Vagina (tissue), 2 donors: ENCODE measurements around the gene SMAD6.

ENCODE experiments used
- CTCF ChIP-seq, 3 experiments: fragments of 450-650 bp in 2 of 3; fragments of 200-600 bp in 1 of 3; sonication (generic) in 1 of 3; IDR thresholded peaks; one replicate each; pipeline ENCODE4 v1.5.1; 2017 to 2019; ENCODE audit warnings: antibody characterized with exemption in 3 of 3, mild to moderate bottlenecking in 2 of 3, moderate library complexity in 2 of 3
- POLR2A ChIP-seq, 2 donors: fragments of 450-650 bp; IDR thresholded peaks; one replicate each; pipeline ENCODE4 v1.6.1; 2017; ENCODE audit warnings: antibody characterized with exemption in 2 of 2, mild to moderate bottlenecking in 2 of 2, moderate library complexity in 2 of 2
- POLR2AphosphoS5 ChIP-seq, 2 donors: sonication (generic); formaldehyde crosslinking; IDR thresholded peaks; one replicate each; pipeline ENCODE4 v1.9.0; 2017; ENCODE audit warnings: antibody characterized with exemption in 2 of 2, mild to moderate bottlenecking in 2 of 2, low read depth in 1 of 2; ENCODE audit not compliant: insufficient read depth in 1 of 2

DNA sequence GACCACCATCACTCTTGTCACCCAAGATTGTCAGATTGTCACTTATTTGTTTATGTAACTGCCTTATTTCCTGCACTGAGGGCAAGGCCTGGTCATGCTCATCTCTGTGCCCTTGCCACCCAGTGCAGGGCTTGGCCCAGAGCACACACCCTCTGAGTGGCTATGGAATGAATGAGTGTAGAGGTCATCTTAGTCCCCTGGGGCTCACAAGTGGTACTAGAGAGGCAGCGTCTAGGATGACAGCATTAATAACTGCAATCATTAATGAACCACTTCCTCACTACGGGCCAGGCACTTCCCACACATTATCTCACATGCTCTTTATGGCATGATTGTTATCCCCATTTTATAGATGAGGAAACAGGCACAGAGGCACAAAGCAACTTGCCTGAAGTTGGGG, 117.0 kb downstream of the SMAD6 start:
- TF ChIP-seq CTCF (IDR thresholded peaks at IDR 0.05) (no peak), POLR2AphosphoS5 (IDR thresholded peaks at IDR 0.05; ENCODE audit: insufficient read depth in 1 of 2, low read depth in 1 of 2) (no peak), POLR2A (IDR thresholded peaks at IDR 0.05) (no peak)
